Measurements from ENCODE around the gene TRIM46.

The TRIM46 gene

GRCh38 chr1:155178441-155179111 is 4.9 kb downstream of the TRIM46 start:
- no peak overlapping the region for H3K4me3 ChIP-seq (ENCODE audit: low read length)
- no peak for DNase-seq (ENCODE audit: low read depth, low spot score)
- no peaks in the 10 kb centered on the region for H3K27me3 ChIP-seq (ENCODE audit: control insufficient read depth, insufficient read depth, low read length)
- WGBS (ENCODE audit: insufficient coverage, insufficient read length): no CpG with 5 or more reads among the region's 30 CpGs
- H3K9me3 ChIP-seq (ENCODE audit: control insufficient read depth, insufficient read depth, low read length): no peaks in the 10 kb centered on the region
- 0 out of 2 replicates have a peak, but pooled peaks cover 2% of the 10 kb centered on the region for H3K4me1 ChIP-seq (ENCODE audit: control insufficient read depth, insufficient read depth, low read length)
- H3K27ac ChIP-seq (ENCODE audit: low read length): no peak overlapping the region
- H3K36me3 ChIP-seq (ENCODE audit: control insufficient read depth, insufficient read depth, low read length): peaks cover 31% of the 10 kb centered on the region

GRCh38 chr1:155179112-155180031 is 5.7 kb downstream of the TRIM46 start:
- Histone ChIP-seq H3K4me1 (ENCODE audit: control insufficient read depth, insufficient read depth, low read length) (0 out of 2 replicates have a peak, but pooled peaks cover 2% of the 10 kb centered on the region), H3K4me3 (ENCODE audit: low read length) (no peak overlapping the region), H3K9me3 (ENCODE audit: control insufficient read depth, insufficient read depth, low read length) (no peaks in the 10 kb centered on the region), H3K36me3 (ENCODE audit: control insufficient read depth, insufficient read depth, low read length) (peaks cover 35% of the 10 kb centered on the region), H3K27ac (ENCODE audit: low read length) (no peak overlapping the region), H3K27me3 (ENCODE audit: control insufficient read depth, insufficient read depth, low read length) (no peaks in the 10 kb centered on the region)
- no CpG with 5 or more reads among the region's 31 CpGs for WGBS (ENCODE audit: insufficient coverage, insufficient read length)
- DNase-seq (ENCODE audit: low read depth, low spot score): no peak

DNA sequence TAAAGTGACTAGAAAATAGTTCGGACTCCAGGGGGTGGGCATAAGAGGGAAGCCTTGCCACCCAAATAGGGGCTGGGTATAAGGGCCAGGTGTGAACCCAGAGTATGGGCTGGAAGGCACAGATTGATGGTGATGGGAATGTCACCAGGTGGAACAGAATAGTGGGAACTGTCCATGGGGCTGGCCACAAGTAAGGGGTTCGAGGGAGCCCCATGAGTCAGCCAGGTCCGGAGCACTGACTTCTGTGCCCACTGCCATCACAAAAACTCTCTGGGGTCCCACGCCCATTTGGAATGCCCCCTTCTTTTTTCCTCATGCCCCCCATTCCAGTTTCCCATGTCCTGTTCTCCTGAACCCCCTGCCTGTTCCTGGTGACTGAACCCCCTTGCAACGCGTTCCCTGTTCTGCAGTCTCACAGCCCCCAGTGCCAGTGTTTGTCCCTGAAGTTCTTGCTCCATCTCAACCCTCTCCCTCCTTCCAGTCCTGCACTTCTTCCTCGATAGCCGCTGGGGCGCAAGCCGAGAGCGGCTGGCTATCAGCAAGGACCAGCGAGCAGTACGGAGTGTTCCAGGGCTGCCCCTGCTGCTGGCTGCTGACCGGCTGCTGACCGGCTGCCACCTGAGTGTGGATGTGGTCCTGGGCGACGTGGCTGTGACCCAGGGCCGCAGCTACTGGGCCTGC is 7.9 kb downstream of the TRIM46 start:
- H3K4me1 ChIP-seq (ENCODE audit: control insufficient read depth, insufficient read depth, low read length): 0 out of 2 replicates have a peak, but pooled peaks cover 2% of the 10 kb centered on the region
- no peaks in the 10 kb centered on the region for H3K9me3 ChIP-seq (ENCODE audit: control insufficient read depth, insufficient read depth, low read length)
- no peak overlapping the region for H3K4me3 ChIP-seq (ENCODE audit: low read length)
- no peaks in the 10 kb centered on the region for H3K27me3 ChIP-seq (ENCODE audit: control insufficient read depth, insufficient read depth, low read length)
- no CpG with 5 or more reads among the region's 18 CpGs for WGBS (ENCODE audit: insufficient coverage, insufficient read length)
- no peak overlapping the region for H3K27ac ChIP-seq (ENCODE audit: low read length)
- H3K36me3 ChIP-seq (ENCODE audit: control insufficient read depth, insufficient read depth, low read length): peaks cover 35% of the 10 kb centered on the region
- DNase-seq (ENCODE audit: low read depth, low spot score): no peak

- 100% methylated on average over 1 of the region's 7 CpGs for WGBS (ENCODE audit: insufficient coverage, insufficient read length)
- no peak overlapping the region for H3K4me3 ChIP-seq (ENCODE audit: low read length)
- no peak for DNase-seq (ENCODE audit: low read depth, low spot score)
These were observed 8.5 kb downstream of the TRIM46 start for GRCh38 chr1:155182052-155182550.

GRCh38 chr1:155183775-155184221 is 10.1 kb downstream of the TRIM46 start:
- H3K4me3 ChIP-seq (ENCODE audit: low read length): no peak overlapping the region
- H3K27ac ChIP-seq (ENCODE audit: low read length): no peak overlapping the region

More at GRCh38 chr1:155182052-155182550, 8.5 kb downstream of the TRIM46 start:
- Histone ChIP-seq H3K9me3 (ENCODE audit: control insufficient read depth, insufficient read depth, low read length) (no peaks in the 10 kb centered on the region), H3K4me1 (ENCODE audit: control insufficient read depth, insufficient read depth, low read length) (peaks cover 3% of the 10 kb centered on the region; the same call in 1 of the 2 replicates), H3K27me3 (ENCODE audit: control insufficient read depth, insufficient read depth, low read length) (no peaks in the 10 kb centered on the region), H3K36me3 (ENCODE audit: control insufficient read depth, insufficient read depth, low read length) (peaks cover 32% of the 10 kb centered on the region), H3K27ac (ENCODE audit: low read length) (no peak overlapping the region)

GRCh38 chr1:155184351-155184811 is 10.7 kb downstream of the TRIM46 start:
- no CpG with 5 or more reads among the region's 4 CpGs for WGBS (ENCODE audit: insufficient coverage, insufficient read length)

More at GRCh38 chr1:155183775-155184221, 10.1 kb downstream of the TRIM46 start:
- Histone ChIP-seq H3K4me1 (ENCODE audit: control insufficient read depth, insufficient read depth, low read length) (peaks cover 9% of the 10 kb centered on the region; the same call in 1 of the 2 replicates), H3K9me3 (ENCODE audit: control insufficient read depth, insufficient read depth, low read length) (no peaks in the 10 kb centered on the region), H3K27me3 (ENCODE audit: control insufficient read depth, insufficient read depth, low read length) (no peaks in the 10 kb centered on the region), H3K36me3 (ENCODE audit: control insufficient read depth, insufficient read depth, low read length) (peaks cover 16% of the 10 kb centered on the region)
- DNase-seq (ENCODE audit: low read depth, low spot score): no peak
- WGBS (ENCODE audit: insufficient coverage, insufficient read length): no CpG with 5 or more reads among the region's 20 CpGs

GRCh38 chr1:155184835-155185782 is 11.5 kb downstream of the TRIM46 start:
- Histone ChIP-seq H3K4me3 (ENCODE audit: low read length) (no peak overlapping the region), H3K36me3 (ENCODE audit: control insufficient read depth, insufficient read depth, low read length) (peaks cover 5% of the 10 kb centered on the region), H3K27me3 (ENCODE audit: control insufficient read depth, insufficient read depth, low read length) (no peaks in the 10 kb centered on the region), H3K4me1 (ENCODE audit: control insufficient read depth, insufficient read depth, low read length) (peaks cover 9% of the 10 kb centered on the region; the same call in 1 of the 2 replicates), H3K27ac (ENCODE audit: low read length) (no peak overlapping the region), H3K9me3 (ENCODE audit: control insufficient read depth, insufficient read depth, low read length) (no peaks in the 10 kb centered on the region)
- DNase-seq (ENCODE audit: low read depth, low spot score): no peak
- no CpG with 5 or more reads among the region's 21 CpGs for WGBS (ENCODE audit: insufficient coverage, insufficient read length)

More at GRCh38 chr1:155184351-155184811, 10.7 kb downstream of the TRIM46 start:
- no peaks in the 10 kb centered on the region for H3K27me3 ChIP-seq (ENCODE audit: control insufficient read depth, insufficient read depth, low read length)
- peaks cover 9% of the 10 kb centered on the region; the same call in 1 of the 2 replicates for H3K4me1 ChIP-seq (ENCODE audit: control insufficient read depth, insufficient read depth, low read length)
- no peak for DNase-seq (ENCODE audit: low read depth, low spot score)
- H3K36me3 ChIP-seq (ENCODE audit: control insufficient read depth, insufficient read depth, low read length): peaks cover 11% of the 10 kb centered on the region
- no peaks in the 10 kb centered on the region for H3K9me3 ChIP-seq (ENCODE audit: control insufficient read depth, insufficient read depth, low read length)
- H3K4me3 ChIP-seq (ENCODE audit: low read length): no peak overlapping the region
- no peak overlapping the region for H3K27ac ChIP-seq (ENCODE audit: low read length)

- Histone ChIP-seq H3K27ac (ENCODE audit: low read length) (no peak overlapping the region), H3K36me3 (ENCODE audit: control insufficient read depth, insufficient read depth, low read length) (peaks cover 5% of the 10 kb centered on the region), H3K27me3 (ENCODE audit: control insufficient read depth, insufficient read depth, low read length) (no peaks in the 10 kb centered on the region), H3K4me1 (ENCODE audit: control insufficient read depth, insufficient read depth, low read length) (peaks cover 9% of the 10 kb centered on the region; the same call in 1 of the 2 replicates), H3K9me3 (ENCODE audit: control insufficient read depth, insufficient read depth, low read length) (no peaks in the 10 kb centered on the region), H3K4me3 (ENCODE audit: low read length) (no peak overlapping the region)
- WGBS (ENCODE audit: insufficient coverage, insufficient read length): no CpG with 5 or more reads among the region's 6 CpGs
- no peak for DNase-seq (ENCODE audit: low read depth, low spot score)
These were observed 12.1 kb downstream of the TRIM46 start for GRCh38 chr1:155185783-155186066.

DNA sequence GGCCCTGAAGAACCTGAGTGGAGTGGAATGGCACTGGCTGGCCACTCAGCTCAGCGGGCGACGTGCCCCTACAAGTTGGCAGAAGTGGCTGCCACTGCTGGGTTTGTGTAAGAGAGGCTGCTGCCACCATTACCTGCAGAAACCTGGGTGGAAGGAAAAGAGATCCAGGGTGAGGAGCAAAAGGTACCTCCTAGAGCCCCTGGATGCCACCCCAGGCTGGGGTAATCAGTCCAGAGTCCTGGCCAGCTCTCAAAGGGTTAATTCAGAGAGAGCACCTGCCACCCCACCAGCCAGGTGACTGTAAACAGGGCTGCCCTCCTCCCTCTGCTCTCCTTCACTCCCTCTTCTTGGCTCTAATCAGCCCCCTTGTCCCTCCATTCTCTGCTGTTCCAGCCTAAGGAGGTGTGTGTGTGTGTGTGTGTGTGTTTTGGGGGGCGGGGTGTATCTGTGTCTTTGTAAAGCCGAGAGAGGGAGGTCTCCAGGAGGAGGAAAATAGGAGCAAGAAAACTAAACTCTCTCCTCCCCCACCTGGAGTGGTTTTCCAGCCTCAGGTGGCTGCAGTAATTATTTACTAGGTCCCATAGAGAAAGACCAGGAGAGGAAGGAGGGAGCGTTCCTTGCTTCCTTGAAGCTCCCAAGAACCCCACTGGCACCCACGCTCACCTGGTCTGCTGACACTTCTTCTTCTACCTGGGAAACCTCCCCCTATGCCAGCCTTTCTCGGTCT is 12.6 kb downstream of the TRIM46 start:
- no peak for DNase-seq (ENCODE audit: low read depth, low spot score)
- Histone ChIP-seq H3K27me3 (ENCODE audit: control insufficient read depth, insufficient read depth, low read length) (no peaks in the 10 kb centered on the region), H3K4me1 (ENCODE audit: control insufficient read depth, insufficient read depth, low read length) (peaks cover 9% of the 10 kb centered on the region; the same call in 1 of the 2 replicates), H3K9me3 (ENCODE audit: control insufficient read depth, insufficient read depth, low read length) (no peaks in the 10 kb centered on the region), H3K27ac (ENCODE audit: low read length) (no peak overlapping the region), H3K4me3 (ENCODE audit: low read length) (no peak overlapping the region), H3K36me3 (ENCODE audit: control insufficient read depth, insufficient read depth, low read length) (peaks cover 5% of the 10 kb centered on the region)
- WGBS (ENCODE audit: insufficient coverage, insufficient read length): no CpG with 5 or more reads among the region's 8 CpGs
